GM19238 (cell line): ENCODE data around the gene ERMN.

ENCODE experiments used
- DNase-seq: peaks from one replicate; pipeline ENCODE4 v3.0.0; 2011; ENCODE audit warnings: low spot score; ENCODE audit not compliant: insufficient read length

The ERMN gene

DNA sequence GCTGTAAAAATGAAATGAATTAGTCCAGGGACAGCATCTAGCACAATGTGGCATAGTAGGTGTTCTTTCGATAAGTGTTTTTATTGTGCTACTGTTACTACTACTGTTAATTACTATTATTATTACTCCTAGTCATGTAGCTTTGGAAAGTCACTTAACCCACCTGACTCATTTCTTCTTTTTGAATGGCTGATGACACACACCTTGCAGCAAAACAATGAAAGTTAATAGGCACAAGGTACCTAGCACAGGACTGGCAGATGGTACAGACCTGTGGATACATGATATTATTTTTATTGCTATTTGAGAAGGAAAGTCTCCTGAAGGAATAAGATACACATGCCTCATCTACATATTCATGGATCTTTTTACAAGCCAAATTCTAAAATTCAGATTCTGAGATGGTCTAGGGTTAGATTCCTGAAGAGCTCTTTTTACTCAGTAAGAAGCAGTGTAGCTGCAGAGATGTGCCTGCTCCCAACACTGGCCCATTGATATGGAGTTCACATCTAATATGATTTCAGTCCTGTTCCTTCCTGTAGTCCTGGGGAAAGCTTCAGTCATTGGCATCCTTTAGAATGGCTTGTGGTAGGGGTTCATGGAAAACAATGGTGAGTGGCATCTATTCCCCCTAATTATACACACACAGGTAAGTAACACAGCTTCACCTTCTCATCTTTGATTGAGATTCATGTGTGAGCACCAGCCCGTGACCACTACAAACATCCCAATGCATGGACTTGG, 7.9 kb upstream of the ERMN start:
- DNase-seq, result no peak

- no peak for DNase-seq
These were observed 3.9 kb upstream of the ERMN start for GRCh38 chr2:157329524-157329923.

- peak; percentile 57 for DNase-seq
These were observed 2.2 kb upstream of the ERMN start for GRCh38 chr2:157327621-157328500.

DNA sequence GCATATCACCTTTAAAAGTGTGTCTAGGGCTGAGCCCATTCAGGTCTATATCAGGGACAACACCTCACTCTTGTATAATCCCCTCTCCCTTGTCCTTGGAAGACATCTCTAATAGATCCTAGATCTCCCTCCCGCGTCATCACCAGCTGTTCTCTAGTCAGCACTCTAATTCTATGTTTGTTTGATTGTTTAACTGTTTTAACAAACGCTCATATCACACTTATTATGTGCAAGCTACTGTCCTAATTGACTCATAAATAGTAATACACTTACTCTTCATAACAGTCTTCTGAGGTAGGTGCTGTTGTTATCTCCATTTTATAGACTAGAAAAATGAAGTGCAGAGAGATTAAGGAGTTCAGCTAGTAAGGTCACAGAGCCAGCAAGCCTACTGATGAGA, 1.6 kb upstream of the ERMN start:
- no peak for DNase-seq

GRCh38 chr2:157326698-157327097, 1.1 kb upstream of the ERMN start:
- no peak for DNase-seq

- no peak for DNase-seq
These were observed 1.2 kb downstream of the ERMN start for GRCh38 chr2:157324331-157324843.

GRCh38 chr2:157322432-157322831, 3.2 kb downstream of the ERMN start:
- no peak for DNase-seq

DNA sequence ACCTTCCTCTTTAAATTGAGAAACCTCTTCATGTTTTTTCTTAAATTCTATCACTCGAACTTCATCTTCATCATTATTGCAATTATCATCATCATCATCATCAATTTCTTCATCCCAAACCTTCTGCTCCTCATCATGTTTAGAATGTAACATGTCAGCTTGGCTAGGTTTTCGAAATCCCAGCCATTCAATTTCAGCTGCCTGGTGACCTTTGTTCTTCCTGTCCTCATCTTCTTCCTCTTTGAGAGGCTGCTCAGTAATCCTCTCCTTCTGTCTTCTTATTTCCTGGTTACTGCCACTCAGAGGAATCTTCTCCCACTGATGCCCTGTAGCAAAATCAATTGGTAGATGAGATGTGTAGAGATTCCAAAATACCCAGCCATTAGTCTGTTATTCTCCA, 4.2 kb downstream of the ERMN start:
- no peak for DNase-seq

- no peak for DNase-seq
These were observed 5.2 kb downstream of the ERMN start for GRCh38 chr2:157320409-157320808.

DNA sequence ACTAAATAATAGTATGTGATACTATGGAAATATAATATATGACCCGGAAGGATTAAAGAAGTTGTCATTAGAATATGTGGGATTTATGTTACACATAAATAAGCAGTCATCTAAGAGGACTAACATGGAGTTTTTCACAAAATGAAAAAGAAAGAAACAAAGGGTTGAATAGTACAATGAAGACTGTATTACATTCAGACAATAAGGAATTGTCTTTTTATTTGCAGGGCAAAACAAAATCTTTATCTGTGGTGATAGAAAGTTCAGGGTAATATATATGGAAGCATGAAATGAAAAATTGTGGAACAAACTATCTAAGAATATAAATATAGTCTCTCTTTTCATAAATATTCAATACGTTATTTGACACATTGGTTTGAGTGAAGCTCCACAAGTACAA, 5.8 kb downstream of the ERMN start:
- DNase-seq, result no peak

GRCh38 chr2:157318884-157319283, 6.7 kb downstream of the ERMN start:
- no peak for DNase-seq

- no peak for DNase-seq
These were observed 9.7 kb downstream of the ERMN start for GRCh38 chr2:157315901-157316300.

DNA sequence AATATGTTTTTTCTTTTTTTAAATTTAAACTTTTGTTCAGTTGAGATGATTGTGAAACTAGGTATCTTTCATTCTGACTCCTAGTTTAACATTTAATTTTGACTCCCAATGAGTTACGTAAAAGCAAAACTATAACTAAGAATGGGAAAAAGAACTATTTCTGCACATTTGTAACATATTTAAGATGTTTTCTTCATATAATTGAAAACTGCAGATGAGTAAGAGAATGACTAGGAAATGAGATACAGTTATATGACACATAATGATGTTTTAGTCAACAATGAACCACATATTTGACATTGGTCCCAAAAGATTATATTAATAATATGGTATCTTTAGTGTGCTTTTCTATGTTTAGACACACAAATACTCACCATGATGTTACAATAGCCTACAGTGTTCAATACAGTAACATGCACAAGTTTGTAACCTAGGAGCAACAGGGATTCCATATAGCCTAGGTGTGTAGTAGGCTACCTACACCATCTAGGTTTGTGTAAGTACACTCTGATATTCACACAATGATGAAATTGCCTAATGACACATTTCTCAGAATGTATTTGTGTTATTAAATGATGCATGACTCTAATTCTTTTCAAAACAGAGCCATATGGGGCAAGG, 12.6 kb downstream of the ERMN start:
- DNase-seq, result no peak

DNA sequence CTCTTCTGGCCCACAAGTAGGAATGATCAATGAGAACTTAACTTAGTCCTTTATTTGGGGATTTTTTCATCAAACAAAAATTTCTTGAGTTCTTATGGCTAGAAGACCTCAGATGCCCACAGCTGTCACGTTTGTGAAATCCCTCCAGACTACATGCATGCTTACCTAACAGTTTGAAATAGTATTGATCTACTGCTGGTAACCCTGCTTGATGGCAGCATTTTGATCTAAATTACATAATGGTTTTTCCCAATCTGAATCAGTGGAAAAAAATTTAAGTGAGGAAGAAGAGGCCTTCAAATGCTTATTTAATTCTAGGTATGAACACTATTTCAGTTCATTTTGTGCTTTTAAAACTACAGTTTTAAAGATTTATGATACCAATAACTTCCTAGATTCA, 13.9 kb downstream of the ERMN start:
- no peak for DNase-seq

DNA sequence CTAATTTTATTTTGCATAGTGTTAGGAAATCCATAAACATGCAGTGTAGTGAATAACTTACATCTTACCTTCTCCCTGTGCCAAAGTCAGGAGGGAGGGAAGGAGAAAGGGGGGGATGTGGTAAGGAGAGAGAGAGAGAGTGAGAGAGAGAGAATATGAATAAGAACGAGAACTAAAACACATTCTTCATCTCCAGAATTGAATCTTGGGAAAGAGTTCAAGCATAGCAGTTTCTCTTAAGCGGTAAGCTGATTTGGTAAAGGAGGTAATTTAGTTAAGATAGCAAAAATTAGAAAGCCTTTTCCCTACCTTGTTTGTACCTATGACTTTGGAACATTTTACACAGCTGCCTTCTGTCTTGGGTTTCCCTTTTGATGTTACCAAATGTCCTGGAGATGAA, 15.7 kb downstream of the ERMN start:
- DNase-seq, result no peak

- no peak for DNase-seq
These were observed 18.6 kb downstream of the ERMN start for GRCh38 chr2:157307021-157307420.

DNA sequence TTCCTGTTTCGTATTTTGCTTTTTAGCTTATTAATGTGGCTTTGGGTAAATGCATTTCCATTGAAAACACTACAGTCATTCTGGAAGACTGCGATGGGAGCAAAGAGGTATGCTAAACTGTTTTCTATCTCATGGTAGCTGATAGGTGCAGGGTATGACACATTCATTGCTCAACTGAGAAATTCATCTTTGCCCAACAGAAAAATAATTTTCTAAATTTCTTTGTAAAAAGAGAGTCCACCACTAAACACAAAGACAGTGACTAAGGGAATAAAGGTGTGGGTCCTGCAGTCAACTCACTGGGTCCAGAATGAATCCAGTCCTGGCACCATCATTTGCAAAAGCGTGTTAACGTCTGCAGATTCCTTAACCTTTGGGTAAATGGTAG, 19.9 kb downstream of the ERMN start:
- no peak for DNase-seq

DNA sequence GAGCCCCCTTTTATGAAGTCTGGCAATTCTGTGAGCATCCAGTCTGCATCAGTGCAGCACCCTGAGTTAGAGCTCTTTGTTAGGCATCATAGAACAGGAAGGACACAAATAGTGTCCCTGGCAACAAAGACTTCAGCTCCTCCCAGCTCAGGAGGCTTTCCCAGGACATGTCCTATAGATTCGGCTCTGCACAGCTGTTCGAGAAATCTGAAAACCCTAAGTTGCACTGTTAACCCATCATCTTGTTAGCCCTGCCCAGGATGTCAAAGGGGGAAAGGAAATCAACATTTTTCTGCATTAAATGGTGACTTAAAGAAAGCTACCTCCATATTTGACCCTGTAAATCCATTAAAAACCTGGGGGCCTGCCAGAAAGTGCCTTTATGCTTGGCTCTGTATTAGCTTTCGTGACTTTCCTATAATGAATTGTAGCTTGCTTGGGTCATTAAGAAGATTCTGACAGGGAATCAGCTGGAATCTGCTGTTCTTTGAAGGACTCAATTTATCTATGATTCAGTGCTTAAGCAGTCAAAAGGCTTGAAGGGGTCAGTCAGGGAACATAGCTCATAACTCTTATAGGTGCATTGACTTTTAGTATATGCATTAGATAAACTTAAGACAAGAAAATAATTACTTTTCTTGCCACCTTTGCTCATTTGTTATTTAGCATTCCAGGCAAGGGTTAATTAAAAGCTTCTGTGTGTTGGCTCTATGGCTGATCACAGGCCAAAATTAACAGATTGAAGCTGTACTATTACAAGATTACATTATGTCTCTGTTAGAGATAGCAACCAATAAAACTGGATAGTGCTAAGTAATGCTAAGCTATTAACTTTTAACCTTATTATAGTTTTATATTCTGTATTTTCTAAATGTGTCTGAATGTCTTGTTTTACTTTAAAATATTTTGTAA, 20.6 kb downstream of the ERMN start:
- no peak for DNase-seq

- no peak for DNase-seq
These were observed 22.0 kb downstream of the ERMN start for GRCh38 chr2:157303612-157304011.

DNA sequence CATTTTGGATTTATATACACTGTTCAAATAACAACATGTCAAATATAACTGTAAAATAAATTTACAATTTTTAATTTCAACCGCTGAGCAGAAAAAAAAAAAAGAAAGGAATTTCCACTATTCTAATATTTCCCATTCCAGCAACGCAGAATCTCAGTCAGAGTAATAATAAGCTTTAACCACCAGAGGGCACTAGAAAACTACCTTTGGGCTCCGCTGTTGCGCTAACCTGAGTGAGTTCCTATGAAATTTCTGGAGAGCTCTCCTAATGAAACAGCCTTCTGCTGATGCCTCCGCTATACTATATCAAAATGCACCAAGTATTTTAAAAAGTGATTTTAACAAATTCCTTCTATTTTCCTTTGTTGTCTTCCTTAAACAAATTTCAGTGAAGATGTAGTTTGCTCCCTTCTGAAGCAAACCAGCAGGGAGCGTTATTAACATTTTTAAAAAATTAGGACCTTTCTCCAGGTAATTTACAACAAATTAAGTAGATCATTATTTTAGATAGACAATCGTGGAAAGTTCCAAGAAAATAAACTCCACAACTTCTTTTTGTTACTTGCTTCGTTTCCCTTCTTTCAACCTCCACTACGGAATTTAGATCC, 23.0 kb downstream of the ERMN start:
- DNase-seq, result peak; percentile 16

- no peak for DNase-seq
These were observed 24.3 kb downstream of the ERMN start for GRCh38 chr2:157301307-157301706.
